OCI-LY7 (cell line): Measurements from ENCODE around the gene UGT1A3. TPM values are rescaled to one million over a fixed set of nuclear protein-coding genes. Genes with fewer than 3 reads are reported as not detected.

Source experiments
- BruUV-seq: library from RNA; stranded (reverse); fragments of 400-500 nt; replicated peaks from 2 replicates; lab custom pipeline; 2021; lab: Mats Ljungman, UMichigan
- CTCF ChIA-PET: fragments of 300-600 bp; sonication (Branson Sonifier 250); formaldehyde crosslinking; loops from one replicate; lab custom pipeline; 2022; ENCODE audit warnings: antibody characterized with exemption; ENCODE audit not compliant: unreplicated experiment; lab: Charles Lee
- POLR2A ChIA-PET: fragments of 300-600 bp; sonication (Branson Sonifier 250); formaldehyde crosslinking; loops from one replicate; lab custom pipeline; 2022; ENCODE audit warnings: antibody characterized with exemption; lab: Charles Lee
- DNase-seq: peaks from one replicate; pipeline ENCODE4 v3.0.0-alpha.2; 2015; ENCODE audit warnings: low spot score
- H2AFZ ChIP-seq: fragments of 200-600 bp; sonication (generic), shearing (Covaris generic); 2 replicates; pipeline ENCODE4 v1.6.1; 2014; ENCODE audit warnings: mild to moderate bottlenecking, antibody characterized with exemption, low read length, moderate library complexity
- H3K27ac ChIP-seq: fragments of 200-600 bp; sonication (generic); 2 replicates; pipeline ENCODE4 v1.5.1; 2014; ENCODE audit warnings: mixed run types, low read depth, mild to moderate bottlenecking, moderate library complexity, low read length, inconsistent platforms; ENCODE audit not compliant: poor library complexity, severe bottlenecking
- H3K36me3 ChIP-seq: fragments of 200-600 bp; sonication (generic); 2 replicates; pipeline ENCODE4 v1.6.1; 2014; ENCODE audit warnings: mild to moderate bottlenecking, antibody characterized with exemption, low read length, moderate library complexity, mixed read lengths; ENCODE audit not compliant: insufficient read depth
- H3K4me1 ChIP-seq: fragments of 200-600 bp; sonication (generic); 2 replicates; pipeline ENCODE4 v1.5.1; 2014; ENCODE audit warnings: mild to moderate bottlenecking, low read length; ENCODE audit not compliant: insufficient read depth, poor library complexity, severe bottlenecking
- H3K4me2 ChIP-seq: fragments of 200-600 bp; sonication (generic); 2 replicates; pipeline ENCODE4 v1.6.1; 2014; ENCODE audit warnings: mild to moderate bottlenecking, low read length
- H3K4me3 ChIP-seq: fragments of 200-600 bp; sonication (generic); 2 replicates; pipeline ENCODE4 v1.5.1; 2014; ENCODE audit warnings: mild to moderate bottlenecking, low read depth, low read length; ENCODE audit not compliant: poor library complexity, severe bottlenecking
- H3K79me2 ChIP-seq: fragments of 200-600 bp; sonication (generic); 2 replicates; pipeline ENCODE4 v1.6.1; 2016; ENCODE audit warnings: low read depth, mild to moderate bottlenecking, low read length, moderate library complexity, mixed read lengths; ENCODE audit not compliant: insufficient read depth
- H3K9me2 ChIP-seq: fragments of 200-600 bp; sonication (generic); 2 replicates; pipeline ENCODE4 v1.6.1; 2016; ENCODE audit warnings: mild to moderate bottlenecking, low read length, mixed read lengths; ENCODE audit not compliant: insufficient read depth
- H3K9me3 ChIP-seq: fragments of 200-600 bp; sonication (generic); 2 replicates; pipeline ENCODE4 v1.6.1; 2014; ENCODE audit warnings: mild to moderate bottlenecking, mixed run types, low read length, mixed read lengths
- H4K20me1 ChIP-seq: fragments of 200-600 bp; sonication (generic); 2 replicates; pipeline ENCODE4 v1.6.1; 2014; ENCODE audit warnings: mild to moderate bottlenecking, antibody characterized with exemption, low read length, moderate library complexity, mixed read lengths; ENCODE audit not compliant: insufficient read depth
- EZH2phosphoT487 ChIP-seq: fragments of 200-600 bp; sonication (generic); IDR thresholded peaks from 2 replicates; pipeline ENCODE4 v1.6.1; 2018; ENCODE audit warnings: low read depth, borderline replicate concordance, mild to moderate bottlenecking, mixed run types, antibody characterized with exemption, low read length, moderate library complexity, mixed read lengths
- intact Hi-C: fragments of 100-400 bp; cut with micrococcal nuclease; formaldehyde crosslinking; loops from one replicate; pipeline ENCODE4 v1.10.0; 2022; ENCODE audit not compliant: unreplicated experiment
- total RNA-seq, 2 experiments: library from RNA; depleted of rRNA in 1 of 2; stranded (reverse); fragments of >200 nt in 1 of 2; shearing (Covaris generic) in 1 of 2; gene quantifications; 2 replicates each; pipeline ENCODE4 v1.2.3, GENCODE V29; 2014 to 2022
- TF ChIP-seq, protein P1 (sequence below): fragments of 200-600 bp; sonication (generic); conservative IDR thresholded peaks from 2 replicates; pipeline ENCODE4 v1.5.1; 2014; ENCODE audit warnings: mild to moderate bottlenecking, antibody characterized with exemption, low read length, moderate library complexity, mixed read lengths

UGT1A3 gene
- total RNA-seq, 2 experiments from 2014 or later, result not detected

DNA sequence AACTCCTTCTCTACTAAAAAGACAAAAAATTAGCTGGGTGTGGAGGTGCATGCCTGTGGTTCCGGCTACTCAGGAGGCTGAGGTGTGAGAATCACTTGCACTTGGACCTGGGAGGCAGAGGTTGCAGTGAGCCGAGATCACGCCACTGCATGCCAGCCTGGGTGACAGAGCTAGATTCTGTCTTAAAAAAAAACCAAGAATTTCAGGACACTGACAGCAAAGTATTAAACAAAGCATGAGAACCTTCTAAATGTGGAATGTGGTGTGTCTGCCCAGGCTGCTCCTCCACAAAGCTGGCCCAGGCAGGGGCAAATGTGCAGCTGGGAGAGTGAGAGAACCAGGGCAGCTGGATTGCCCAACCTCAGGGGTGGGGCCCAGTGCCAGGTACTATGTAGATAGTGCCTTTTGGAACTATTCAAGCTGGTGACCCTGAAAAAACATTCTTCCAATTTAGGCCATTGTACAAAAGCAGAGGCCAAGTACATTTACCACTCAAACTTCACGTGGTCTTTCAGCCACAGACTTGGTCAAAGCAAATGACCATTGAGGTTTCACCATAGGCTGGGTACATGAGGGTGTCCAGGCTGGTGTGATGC, 22.8 kb upstream of the UGT1A3 start:
- no peaks in the 10 kb centered on the region for H3K4me1 ChIP-seq
- H2AFZ ChIP-seq, result no peak overlapping the region
- H3K27ac ChIP-seq, result no peak overlapping the region
- no peaks in the 10 kb centered on the region for H4K20me1 ChIP-seq
- no peak overlapping the region for H3K4me3 ChIP-seq
- BruUV-seq, result no TSS peak
- intact Hi-C loops, result no loop called here
- DNase-seq, result no peak
- ChIA-PET POLR2A (no interaction called here), CTCF (no interaction called here)
- no peaks in the 10 kb centered on the region for H3K36me3 ChIP-seq
- no peaks in the 10 kb centered on the region for H3K9me2 ChIP-seq
- no peaks in the 10 kb centered on the region for H3K79me2 ChIP-seq
- H3K4me2 ChIP-seq, result no peak overlapping the region
- no peaks in the 10 kb centered on the region for H3K9me3 ChIP-seq
- TF ChIP-seq, protein P1, sequence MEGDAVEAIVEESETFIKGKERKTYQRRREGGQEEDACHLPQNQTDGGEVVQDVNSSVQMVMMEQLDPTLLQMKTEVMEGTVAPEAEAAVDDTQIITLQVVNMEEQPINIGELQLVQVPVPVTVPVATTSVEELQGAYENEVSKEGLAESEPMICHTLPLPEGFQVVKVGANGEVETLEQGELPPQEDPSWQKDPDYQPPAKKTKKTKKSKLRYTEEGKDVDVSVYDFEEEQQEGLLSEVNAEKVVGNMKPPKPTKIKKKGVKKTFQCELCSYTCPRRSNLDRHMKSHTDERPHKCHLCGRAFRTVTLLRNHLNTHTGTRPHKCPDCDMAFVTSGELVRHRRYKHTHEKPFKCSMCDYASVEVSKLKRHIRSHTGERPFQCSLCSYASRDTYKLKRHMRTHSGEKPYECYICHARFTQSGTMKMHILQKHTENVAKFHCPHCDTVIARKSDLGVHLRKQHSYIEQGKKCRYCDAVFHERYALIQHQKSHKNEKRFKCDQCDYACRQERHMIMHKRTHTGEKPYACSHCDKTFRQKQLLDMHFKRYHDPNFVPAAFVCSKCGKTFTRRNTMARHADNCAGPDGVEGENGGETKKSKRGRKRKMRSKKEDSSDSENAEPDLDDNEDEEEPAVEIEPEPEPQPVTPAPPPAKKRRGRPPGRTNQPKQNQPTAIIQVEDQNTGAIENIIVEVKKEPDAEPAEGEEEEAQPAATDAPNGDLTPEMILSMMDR, result no peak
- TF ChIP-seq EZH2phosphoT487, result no peak

DNA sequence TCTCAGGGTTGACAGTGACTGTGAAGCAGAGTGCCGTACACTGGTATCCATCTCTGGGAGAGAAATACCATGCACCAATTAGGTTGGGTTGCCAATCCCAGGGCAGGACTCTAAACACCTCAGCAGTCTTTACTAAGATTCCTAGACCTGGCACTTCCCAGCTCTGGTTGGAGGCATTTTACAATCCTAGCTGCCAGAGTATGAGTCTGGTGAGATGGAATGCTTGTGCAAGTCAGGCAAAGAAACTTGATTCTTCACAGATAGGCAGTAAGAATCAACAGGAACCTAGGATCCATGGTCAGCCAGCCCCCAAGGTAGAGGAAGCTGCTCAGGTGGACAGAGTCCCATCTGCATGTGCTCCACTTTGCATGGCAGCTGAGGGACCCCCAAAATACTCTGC, 22.1 kb upstream of the UGT1A3 start:
- intact Hi-C loops, result no loop called here
- Histone ChIP-seq H3K27ac (no peak overlapping the region), H3K4me1 (no peaks in the 10 kb centered on the region), H3K9me3 (no peaks in the 10 kb centered on the region), H3K36me3 (no peaks in the 10 kb centered on the region), H3K9me2 (no peaks in the 10 kb centered on the region), H3K4me2 (no peak overlapping the region), H3K79me2 (no peaks in the 10 kb centered on the region), H3K4me3 (no peak overlapping the region), H4K20me1 (no peaks in the 10 kb centered on the region), H2AFZ (no peak overlapping the region)
- no TSS peak for BruUV-seq
- CTCF ChIA-PET, result no interaction called here
- no peak for DNase-seq
- no peak for TF ChIP-seq EZH2phosphoT487
- TF ChIP-seq, protein P1, result no peak
- POLR2A ChIA-PET, result no interaction called here

DNA sequence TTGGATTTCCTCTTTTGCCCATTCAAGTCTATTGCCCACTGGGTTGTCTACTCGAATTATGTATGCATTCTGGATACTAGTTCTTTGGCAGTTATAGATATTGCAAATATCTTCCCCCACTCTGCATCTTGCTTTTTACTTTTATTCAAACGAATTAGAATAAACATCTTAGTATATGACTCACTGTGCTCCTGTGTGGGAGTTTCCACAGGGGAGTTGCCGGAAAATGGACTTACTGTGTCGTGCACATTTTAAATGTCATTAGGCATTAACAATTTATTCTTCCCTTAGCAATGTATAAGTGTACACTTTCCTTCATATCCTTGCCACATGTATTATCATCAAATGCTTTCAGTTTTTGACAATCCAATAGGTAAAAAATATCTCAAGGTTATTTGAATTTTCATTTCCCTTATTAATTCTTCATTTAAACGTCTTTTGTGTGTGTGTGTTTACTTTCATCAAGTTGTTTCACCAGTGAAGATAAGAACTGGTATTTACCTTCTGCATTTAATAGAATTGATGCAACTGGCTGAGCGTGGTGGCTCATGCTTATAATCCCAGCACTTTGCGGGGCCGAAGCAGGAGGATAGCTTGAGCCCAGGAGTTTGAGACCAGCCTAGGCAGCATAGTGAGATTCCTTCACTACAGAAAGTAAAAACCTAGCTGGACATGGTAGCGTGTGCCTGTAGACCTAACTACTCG, 20.8 kb upstream of the UGT1A3 start:
- no peaks in the 10 kb centered on the region for H3K79me2 ChIP-seq
- no peaks in the 10 kb centered on the region for H3K36me3 ChIP-seq
- no peak overlapping the region for H3K4me3 ChIP-seq
- H3K27ac ChIP-seq, result no peak overlapping the region
- no peak for DNase-seq
- H3K9me2 ChIP-seq, result no peaks in the 10 kb centered on the region
- BruUV-seq, result no TSS peak
- CTCF ChIA-PET, result no interaction called here
- TF ChIP-seq EZH2phosphoT487, result no peak
- TF ChIP-seq, protein P1, result no peak
- no peaks in the 10 kb centered on the region for H4K20me1 ChIP-seq
- intact Hi-C loops, result no loop called here
- H2AFZ ChIP-seq, result no peak overlapping the region
- no peaks in the 10 kb centered on the region for H3K4me1 ChIP-seq
- no peaks in the 10 kb centered on the region for H3K9me3 ChIP-seq
- POLR2A ChIA-PET, result no interaction called here
- H3K4me2 ChIP-seq, result no peak overlapping the region
